Right lobe of liver (tissue), 4 donors: ENCODE data around the gene SRSF9.

Source experiments
- POLR2A ChIP-seq: fragments of 450-650 bp; IDR thresholded peaks from one replicate; pipeline ENCODE4 v1.6.1; 2017; ENCODE audit warnings: antibody characterized with exemption, mild to moderate bottlenecking
- TF ChIP-seq, protein P1 (sequence below), 4 donors: fragments of 200-600 bp in 3 of 4; fragments of 450-650 bp in 1 of 4; IDR thresholded peaks; one replicate each; pipeline versions ENCODE4 v1.5.1 to v1.8.0; 2016 to 2022; ENCODE audit warnings: antibody characterized with exemption in 4 of 4, mild to moderate bottlenecking in 2 of 4
- donor health status: DM: no; HTN: no; CAD: no.
- donor health status: DM: no; HTN: no; CAD: no.
- donor health status: DM: no; HTN: yes; CAD: no.

DNA sequence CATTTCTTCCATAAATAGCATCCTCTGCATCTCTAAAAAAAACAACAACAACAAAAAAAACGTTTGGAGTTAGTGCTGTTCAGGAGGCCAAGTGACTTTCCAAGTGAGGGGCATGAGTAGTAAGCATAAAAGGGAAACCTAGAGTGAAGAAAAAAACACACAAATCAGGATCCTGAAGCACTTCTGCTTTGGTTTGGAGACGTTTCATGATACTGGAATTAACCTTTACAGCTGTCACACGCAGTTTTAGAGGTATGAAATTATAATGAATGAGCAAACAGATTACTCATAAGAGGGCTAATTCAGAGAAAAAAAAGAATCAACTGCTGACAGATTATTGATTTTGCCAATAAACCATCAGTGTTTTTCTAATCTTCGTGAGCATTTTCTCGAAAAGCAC is 3.8 kb downstream of the SRSF9 start:
- TF ChIP-seq, protein P1, sequence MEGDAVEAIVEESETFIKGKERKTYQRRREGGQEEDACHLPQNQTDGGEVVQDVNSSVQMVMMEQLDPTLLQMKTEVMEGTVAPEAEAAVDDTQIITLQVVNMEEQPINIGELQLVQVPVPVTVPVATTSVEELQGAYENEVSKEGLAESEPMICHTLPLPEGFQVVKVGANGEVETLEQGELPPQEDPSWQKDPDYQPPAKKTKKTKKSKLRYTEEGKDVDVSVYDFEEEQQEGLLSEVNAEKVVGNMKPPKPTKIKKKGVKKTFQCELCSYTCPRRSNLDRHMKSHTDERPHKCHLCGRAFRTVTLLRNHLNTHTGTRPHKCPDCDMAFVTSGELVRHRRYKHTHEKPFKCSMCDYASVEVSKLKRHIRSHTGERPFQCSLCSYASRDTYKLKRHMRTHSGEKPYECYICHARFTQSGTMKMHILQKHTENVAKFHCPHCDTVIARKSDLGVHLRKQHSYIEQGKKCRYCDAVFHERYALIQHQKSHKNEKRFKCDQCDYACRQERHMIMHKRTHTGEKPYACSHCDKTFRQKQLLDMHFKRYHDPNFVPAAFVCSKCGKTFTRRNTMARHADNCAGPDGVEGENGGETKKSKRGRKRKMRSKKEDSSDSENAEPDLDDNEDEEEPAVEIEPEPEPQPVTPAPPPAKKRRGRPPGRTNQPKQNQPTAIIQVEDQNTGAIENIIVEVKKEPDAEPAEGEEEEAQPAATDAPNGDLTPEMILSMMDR (IDR thresholded peaks at IDR 0.05) = no peak
- TF ChIP-seq POLR2A = no peak
